Effector CD8-positive, alpha-beta T cell (primary cell): ENCODE measurements around the gene UTRN.

ENCODE experiments used
- DNase-seq: peaks from one replicate; lab custom pipeline; 2025; lab: John Stamatoyannopoulos, UW
- total RNA-seq, 4 experiments: gene quantifications; one replicate each; lab custom pipeline; 2026; lab: John Stamatoyannopoulos, UW

Gene UTRN
- total RNA-seq: 435 to 743 (median 650) reads per million in 4 experiments

DNA sequence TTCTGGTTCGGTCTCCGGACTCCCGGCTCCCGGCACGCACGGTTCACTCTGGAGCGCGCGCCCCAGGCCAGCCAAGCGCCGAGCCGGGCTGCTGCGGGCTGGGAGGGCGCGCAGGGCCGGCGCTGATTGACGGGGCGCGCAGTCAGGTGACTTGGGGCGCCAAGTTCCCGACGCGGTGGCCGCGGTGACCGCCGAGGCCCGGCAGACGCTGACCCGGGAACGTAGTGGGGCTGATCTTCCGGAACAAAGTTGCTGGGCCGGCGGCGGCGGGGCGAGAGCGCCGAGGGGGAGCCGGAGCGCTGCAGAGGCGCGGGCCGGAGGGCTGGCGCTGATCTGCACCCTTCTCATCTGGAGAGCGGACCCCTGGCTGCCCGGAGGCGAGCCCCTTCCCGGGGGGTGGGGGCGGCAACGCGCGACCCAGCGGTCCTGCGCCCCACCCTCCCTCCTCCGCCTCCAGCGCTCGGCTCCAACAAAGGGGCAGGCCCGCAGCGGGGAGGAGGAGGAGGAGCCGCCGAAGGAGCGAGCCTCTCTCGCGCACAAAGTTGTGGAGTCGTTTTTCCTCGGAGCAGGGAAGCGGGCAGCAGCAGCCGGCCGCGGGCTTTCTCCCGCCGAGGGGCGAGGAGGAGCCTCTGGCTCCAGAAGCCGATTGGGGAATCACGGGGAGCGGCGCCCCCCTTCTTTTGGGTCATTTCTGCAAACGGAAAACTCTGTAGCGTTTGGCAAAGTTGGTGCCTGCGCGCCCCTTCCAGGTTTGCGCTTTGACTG is at the start of gene UTRN:
Gene UTRN, plus strand, starts transcription at position 553 of the 765 bp plus-strand sequence. CDS start 6,494 bp downstream, outside the sequence.
- DNase-seq: peak; percentile 1

DNA sequence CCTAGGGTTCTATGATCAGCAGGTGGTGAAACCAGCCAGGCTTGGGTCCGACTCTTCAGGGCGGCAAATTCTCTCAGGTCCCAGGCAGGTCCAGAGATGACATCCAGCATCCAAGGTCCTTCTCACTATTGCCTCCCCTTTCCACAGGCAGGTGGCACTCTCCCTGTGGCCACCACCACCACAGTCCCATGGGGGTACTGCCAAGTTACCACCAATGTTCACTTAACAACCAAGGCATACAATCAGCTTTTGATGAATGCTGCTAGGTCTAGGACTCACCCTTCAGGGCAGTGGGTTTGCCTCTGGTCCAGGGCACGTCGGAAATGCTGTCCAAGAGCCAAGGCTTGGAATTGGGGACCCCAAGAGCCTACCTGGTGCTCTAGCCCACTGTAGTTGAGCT is 40.4 kb upstream of the UTRN start:
- DNase-seq: no peak

DNA sequence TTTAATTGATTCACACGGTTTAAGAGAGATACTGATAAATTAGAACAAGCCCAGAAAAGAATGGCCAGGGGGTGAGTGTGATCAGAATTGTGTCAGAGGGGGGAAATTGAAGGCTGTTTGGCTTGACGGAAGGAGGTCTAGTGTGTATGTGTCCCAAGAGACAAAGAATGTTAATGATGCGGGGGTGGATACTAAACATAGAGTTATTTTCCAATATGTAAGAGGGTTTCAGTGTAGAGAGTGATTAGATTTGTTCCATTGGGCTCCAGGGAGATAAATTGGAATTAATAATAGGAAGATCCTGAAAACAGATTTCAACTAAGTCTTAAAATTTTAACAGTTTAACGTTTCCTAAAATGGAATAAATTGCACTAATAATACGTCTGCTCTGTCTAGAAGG is 38.1 kb upstream of the UTRN start:
- no peak for DNase-seq

DNA sequence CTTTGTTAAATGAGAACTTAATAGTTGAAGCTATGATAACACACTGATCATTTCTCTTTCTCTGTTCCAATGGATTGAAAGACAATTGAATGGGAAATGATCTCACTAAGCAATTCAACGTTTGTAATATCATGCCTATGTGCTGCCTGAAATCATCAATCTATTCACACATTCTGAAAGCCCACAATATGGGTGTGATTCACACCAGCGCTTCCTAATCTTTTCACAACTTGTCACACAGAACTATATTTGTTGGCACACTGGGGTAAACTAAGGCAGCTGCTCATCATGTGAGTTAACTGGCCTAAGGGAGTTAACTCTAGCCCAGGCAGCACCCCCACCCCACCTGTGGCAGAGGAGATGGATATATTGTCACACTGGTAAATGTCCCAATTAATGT is 37.1 kb upstream of the UTRN start:
- DNase-seq: no peak

DNA sequence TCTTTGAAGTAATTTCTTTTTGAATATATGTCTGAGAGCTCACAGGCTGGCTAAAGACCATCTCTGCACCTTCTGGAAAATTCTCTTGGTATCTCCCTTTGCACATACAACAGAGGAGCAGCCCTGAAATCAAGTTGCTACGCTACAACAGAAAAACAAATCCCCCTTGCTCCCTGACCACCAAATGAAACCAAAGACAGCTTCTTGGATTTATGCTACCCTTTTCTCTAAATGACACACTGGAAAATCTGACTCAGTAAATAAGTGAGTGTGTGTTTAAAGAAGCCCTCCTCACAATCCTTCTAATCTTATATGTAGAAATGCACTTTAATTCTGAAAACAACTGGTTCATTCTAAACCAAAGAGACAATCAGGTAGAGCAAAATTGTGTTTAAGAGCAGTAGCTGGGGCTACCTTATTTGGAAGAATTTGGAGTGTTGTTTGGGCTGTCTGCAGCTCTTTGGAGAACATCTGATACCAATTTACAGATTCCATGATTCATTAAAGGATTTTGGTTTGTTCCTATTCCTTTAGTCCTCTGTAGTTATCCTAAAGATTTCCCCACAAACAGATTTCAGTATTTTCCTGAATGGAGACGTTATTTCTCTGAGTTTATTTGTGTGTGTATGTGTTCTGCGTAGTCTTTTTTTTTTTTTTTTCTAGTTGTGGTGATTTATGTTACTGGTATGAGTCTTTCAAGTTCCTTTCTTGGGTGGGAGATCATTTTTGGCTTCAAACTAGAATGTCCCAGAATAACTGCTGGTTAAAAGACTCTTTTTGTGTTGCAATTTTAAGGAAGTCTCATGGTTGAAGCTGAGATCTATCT is 36.4 kb upstream of the UTRN start:
- DNase-seq: no peak

DNA sequence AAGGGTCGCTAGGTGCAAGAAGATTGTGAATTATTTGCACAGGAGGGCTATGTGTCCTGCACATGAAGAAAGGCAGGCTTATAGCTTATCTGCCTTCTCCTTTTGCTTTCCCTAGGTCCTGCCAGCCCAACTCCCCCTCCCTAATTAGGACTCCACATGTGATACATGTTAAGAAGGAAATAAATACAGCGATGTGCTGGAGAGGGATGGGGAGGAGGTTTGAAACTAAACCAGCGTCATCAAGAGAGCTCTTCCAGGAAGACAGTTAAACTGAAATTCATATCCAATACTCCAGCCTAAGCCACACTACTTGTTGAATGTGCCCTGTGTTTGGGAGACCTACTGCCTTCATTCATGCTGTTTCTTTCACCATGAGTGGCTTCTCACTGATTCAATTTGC is 34.9 kb upstream of the UTRN start:
- DNase-seq: no peak

DNA sequence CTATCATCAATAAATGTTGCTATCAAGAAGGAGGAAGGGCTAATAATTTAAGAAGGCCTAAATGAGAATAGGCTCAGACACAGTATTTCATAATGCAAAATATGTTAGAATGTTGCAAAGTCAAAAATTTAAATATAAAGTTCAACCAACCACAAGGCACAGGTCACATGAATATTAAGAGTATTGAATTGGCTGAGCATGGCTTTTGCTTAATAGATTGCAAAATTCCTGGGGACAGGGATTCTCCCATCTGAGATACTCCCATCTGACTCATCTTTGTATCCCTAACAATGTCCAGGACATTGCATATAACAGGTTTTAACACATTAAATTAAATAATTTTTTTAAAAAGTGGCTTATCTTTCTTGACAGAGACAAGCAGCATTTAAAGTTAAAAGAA is 32.9 kb upstream of the UTRN start:
- DNase-seq: no peak

DNA sequence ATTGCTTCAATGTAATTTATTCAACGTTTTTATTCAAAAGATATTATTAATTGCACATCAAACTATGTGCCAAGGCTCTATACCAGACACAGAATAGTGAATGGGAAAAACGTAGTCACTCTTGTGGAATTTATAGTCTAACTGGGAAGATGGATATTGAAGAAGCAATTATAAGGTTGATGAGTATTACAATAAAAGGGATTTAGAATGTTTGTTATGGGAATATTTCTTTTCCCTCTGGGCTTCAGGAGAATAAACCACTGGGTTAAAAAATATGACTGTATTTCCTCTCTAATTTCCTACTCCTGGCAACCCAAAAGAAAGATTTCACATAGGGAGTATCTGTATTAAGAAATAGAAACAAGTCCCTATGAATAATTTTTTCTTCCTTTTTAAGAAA is 25.1 kb upstream of the UTRN start:
- no peak for DNase-seq

DNA sequence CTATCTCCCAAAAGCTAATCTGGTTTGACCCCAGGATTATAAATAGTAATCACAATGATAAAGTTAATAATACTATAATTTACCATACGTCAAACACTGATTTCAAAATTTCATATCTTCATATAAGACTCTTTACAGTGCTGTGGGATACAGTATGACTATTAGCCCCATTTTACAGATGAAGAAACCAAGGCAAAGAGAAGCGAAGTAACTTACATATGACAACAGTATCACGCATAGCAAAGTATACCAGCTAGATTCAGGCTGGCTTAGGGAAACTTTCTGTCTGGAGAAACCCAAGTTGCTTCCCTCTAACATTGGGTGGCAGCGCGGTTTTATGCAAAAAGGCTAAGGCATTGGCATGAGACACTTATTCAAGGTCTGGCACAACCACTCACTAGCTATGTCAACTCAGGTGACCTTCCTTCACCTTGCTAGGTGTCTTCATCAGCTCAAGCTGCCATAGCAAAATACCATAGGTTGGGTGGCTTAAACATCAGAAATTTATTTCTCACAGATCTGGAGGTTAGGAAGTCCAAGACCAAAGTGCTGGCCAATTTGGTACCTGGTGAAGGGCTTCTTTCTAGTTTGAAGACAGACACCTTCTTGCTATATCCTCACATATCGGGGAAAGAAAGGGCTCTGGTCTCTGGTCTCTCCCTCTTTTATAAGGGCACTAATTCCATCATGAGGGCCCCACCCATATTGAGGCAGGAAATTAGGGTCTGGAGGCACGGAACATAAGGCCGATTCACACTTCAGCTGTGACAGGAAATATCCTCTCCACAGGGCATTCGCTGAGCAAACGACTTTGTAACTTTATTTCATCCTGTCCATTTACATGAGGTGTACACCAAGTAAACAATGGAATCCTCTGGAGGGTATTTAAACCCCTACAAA is 22.4 kb upstream of the UTRN start:
- peak; percentile 2 for DNase-seq

DNA sequence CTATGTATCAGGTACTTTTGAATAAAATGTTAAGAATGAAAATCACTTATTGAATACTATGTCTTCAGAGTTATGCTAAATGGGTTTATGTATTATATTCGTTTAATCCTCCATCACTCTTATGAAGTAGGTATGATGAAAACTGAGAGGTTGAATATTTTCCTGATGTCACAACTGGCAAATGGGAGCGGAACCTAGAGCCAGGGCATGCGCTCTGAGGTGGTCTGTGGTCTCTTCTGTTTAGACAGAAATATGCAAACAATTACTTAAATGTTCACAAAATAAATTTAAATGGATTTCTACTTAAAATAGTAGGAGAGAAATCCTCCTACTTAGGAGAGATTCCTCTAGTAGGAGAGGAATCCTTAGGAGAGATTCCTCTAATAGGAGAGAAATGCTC is 21.3 kb upstream of the UTRN start:
- no peak for DNase-seq

DNA sequence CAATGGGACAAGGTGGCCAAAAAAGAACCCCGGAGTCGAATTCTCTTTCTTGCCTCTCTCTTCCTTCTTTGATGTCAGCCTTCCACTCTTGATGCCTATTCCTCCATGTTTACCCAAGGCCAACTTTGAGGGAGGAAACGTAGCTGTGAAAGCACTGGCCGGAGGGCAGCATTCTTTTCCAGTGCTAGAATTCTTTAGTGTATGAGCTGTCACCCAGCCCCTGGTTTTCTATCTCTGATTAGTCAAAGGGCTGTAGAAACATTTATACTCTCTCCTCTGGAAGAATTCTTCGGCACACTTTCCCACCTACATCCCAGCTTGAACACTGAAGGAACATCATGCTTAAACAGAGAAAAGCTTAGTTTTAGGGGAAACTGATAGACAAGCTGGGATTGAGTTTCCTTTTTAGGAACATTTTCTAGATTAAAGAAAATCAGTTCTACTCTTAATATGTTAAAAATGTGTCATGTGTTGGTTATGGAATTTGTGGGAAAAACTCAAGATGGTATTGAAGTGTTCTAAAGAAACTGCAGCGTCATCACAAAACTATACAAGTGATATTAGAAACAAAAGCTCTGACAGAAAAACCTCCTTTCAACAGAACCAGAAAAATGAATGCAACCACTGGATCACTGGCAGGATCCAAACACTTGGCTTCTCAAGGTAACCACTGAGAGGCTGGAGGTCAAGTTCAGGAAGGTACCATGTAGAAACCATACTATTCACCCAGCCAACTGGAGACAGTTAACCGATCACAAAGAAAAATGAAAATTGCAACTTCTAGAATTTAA is 20.7 kb upstream of the UTRN start:
- DNase-seq: no peak

DNA sequence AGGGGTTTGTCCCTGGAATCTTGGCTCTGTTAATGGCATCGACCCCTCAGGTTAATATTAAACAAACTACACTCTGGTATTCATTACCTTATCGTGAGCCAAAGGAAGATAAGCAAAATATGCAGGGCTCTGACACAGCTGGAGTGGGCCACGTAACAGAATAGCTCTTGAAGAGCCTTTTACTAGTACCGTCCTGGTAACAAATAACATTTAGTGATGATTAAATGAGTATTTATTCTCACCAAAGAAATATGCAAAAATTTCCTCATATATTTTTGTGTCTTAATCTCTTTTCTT is 20.1 kb upstream of the UTRN start:
- DNase-seq: no peak

DNA sequence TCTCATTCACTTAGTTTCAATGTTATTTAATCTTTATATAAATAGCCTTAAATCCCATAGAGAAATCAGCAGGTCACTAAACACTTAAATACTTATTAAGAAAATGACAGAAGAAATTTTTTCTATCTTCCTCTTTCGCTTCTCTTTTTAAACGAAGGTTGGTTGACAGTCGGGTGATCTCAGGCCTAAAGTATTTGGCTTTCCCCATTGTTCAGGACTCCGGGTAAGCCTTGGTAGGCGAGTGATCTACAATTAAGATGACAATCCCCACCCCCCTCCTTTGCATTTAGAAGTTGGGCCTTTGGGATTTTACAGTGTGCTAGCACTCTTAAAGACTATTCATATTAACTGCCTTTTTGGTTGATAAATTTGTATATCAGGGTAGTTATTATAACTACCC is 19.7 kb upstream of the UTRN start:
- no peak for DNase-seq

DNA sequence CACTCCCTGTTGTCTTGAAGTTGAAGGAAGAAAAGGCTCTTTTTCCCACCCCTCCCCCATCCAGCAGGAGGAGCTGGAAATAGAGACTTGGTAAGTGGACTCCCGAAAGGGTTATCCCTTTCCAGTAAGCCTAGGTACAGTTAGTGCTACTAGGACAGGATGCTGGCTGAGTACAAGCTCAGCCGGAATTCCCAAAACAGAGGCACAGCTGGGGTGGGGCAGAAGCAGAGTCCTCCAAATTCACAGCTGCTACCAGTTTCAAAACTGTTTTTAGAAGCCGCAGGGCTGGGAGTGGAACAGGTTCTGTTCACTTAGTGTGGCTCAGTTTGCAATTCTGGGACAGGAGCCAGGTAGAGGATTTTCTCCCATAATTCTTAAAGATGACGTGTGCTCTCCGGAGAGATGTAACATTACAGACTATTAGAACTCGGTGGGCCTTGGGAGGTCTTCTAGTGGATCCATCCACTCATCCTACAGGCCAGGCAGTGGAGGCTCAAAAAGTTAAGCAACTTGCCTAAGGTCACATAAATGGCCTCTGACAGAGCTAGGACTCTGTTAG is 19.0 kb upstream of the UTRN start:
- DNase-seq: no peak

DNA sequence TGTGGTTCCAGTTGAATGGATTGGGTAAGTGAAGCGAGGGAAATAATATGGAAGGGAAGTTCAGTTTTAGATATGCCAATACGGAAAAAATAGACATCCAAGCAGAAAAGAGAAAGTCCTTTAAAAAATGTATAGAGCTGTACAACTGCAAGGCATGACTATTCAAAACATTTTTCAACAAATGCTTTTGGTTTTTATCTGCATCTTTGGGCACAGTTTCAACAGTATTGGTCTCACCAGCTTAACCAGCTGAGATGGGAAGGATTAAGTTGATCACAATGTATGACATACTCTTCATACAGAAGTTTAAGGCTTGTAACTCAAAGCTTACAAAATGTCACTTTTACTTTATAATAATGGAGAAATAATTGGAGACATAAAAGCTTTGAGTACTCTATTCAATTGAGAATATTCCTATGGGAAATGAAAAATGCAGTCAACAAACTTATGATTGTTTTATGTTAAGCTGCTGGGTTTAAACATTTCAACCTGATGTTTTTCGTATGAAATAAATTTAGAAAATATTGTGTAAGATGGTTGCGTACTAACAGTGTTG is 16.3 kb upstream of the UTRN start:
- DNase-seq: no peak

DNA sequence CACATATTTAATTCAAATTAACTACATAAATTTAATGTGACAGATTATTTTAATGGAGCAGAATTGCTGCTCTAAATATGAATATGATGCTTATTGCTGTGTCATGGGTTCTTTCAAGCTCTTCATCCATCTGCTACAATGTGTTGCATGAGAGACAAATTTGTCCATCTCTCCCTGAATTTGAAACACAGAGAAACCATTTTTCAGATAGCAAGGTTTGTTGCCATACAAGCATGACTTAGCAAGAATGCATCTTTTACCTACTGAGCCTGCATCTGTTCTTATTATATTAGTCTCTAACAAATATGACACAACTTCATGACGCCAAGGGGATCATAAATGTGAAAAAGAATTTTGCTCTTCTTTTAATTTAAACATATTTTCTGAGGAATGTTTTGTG is 8.0 kb upstream of the UTRN start:
- no peak for DNase-seq

DNA sequence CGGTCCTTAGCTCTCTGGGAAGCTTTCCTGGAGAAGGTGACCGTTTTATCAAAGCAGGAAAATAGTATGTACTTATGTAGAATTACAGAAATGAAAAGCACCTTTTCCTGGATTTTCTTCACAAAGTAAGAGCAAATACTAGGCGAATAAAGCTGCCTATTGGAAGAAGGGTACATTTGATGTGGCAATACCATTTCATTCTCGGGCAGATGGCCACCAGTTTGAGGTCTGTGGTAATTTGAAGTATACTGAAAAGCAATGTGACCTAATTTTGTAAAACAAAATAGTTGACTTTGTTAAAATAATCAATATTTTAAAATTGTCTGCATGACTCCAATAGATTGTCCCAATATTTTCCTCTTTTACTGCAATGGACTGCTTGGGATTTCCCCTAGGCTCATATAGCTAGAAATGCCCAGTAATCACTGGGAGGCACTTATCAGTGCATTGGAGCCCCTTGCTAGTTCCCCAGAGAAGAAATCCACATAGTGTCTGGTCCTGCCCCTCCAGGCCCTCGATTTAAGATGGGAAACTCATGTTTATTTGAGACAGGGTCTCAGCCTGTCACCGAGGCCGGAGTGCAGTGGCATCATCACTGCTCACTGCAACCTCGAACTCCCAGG is 7.4 kb upstream of the UTRN start:
- DNase-seq: no peak

DNA sequence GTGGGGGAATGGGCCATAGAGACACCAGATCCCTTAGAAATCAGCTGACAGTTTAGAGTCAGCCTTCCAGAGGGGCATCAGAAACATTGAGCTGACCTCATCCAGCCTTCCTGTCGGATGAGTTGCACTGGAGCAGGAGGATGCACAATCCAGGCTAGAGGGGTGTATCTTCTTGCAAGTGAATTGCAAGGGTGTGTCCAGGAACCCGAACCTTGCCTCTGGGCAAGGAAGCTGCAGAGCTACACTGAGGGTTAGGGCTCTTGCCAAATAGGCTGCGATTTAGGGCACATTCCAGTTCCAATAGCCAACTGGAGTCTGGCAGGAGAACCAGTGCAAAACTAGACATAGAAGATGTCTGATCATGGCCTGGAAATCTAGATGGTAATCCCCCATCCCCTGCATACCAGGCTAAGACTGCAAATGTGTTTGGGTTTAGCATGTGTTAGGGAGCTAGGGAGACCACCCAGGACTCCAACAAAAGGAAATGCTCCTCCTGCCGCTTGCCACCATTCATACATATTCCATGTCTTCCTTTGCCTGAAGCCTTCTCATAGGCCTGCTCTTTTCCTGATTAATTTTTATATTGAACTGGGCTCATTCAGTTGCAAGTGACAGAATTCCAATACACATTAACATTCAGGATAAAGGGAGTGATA is 6.3 kb upstream of the UTRN start:
- no peak for DNase-seq

DNA sequence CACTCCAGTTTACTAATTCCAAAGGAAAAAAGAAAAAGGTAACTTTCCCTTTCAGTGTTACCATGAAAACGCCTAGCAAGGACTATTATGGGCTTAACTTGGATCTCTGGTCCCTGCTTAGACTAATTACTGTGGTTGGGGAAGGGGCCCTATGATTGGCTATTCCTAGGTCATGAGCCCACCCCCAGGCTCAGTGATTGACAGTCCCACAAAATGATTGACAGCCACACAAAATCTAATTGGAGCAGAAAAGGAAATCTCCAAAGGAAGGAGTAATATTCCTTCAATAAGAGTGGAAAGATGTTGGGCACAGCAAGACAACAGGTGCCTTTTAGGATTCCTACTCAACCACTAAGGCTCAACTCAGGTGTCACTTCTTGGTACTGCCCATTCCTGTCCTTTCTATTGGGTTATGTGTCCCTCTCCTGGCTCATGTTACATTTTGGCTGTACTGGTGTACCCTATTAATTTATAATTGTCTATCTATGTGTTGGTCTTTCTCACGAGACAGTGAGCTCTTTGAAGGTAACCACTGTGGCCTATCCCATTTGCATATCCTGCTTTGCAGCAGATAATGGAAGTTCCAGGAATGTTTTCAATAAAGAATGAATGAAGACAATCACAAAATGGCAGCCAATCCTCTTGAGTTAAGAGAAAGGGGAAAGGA is 5.5 kb upstream of the UTRN start:
- DNase-seq: no peak
